C4-2B (cell line): ENCODE data around the gene TBX4.

Experiments used
- CTCF ChIP-seq: fragments of 450-650 bp; conservative IDR thresholded peaks from 2 replicates; pipeline ENCODE4 v1.5.1; 2017; ENCODE audit warnings: mild to moderate bottlenecking
- ZFX ChIP-seq: fragments of 450-650 bp; IDR thresholded peaks from 2 replicates; pipeline ENCODE4 v1.6.1; 2017

GRCh38 chr17:61519754-61520440 lies 67.7 kb downstream of the TBX4 start:
- TF ChIP-seq CTCF (no peak), ZFX (no peak)
